ENCODE data around the gene RSPO3.
A peak's percentile ranks its signal among the peaks of the same experiment; 100 is the strongest.

Gene RSPO3

DNA sequence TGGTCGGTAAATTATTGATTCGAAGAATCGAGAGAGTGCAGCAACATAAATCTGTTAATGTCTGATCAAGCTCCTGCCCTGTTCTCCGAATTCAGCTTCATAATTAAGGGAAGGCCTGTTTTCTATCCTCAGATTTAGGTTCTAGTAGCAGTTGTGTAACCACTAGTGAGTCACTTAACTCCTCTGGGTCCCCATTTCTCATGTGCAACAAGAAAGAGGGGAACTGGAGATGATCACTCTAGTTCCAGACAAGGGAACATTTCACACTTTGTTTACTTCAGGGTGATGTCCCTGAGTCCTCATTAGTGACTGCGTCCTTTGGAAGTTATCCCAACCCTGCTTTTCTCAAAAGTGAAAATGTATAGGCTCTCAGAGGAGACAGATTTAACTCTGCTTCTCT is 80.1 kb downstream of the RSPO3 start:
- Histone ChIP-seq H3K9ac (ENCODE audit: low read depth in 1 of 2, low read length in 2 of 2) (no peak overlapping the region), H3K4me3 (ENCODE audit: low read length in 2 of 2) (no peak overlapping the region), H3K27ac (ENCODE audit: low read depth in 2 of 2, low read length in 2 of 2) (no peak overlapping the region), H3K9me3 (ENCODE audit: control insufficient read depth in 2 of 2, low read length in 2 of 2) (no peaks in the 10 kb centered on the region), H3K27me3 (ENCODE audit: control insufficient read depth in 2 of 2, insufficient read depth in 2 of 2, low read length in 2 of 2) (no peaks in the 10 kb centered on the region), H3K4me1 (ENCODE audit: control insufficient read depth in 2 of 2, insufficient read depth in 2 of 2, low read length in 2 of 2) (no peaks in the 10 kb centered on the region), H3K36me3 (ENCODE audit: control insufficient read depth in 2 of 2, insufficient read depth in 2 of 2, low read length in 2 of 2) (no peaks in the 10 kb centered on the region)

DNA sequence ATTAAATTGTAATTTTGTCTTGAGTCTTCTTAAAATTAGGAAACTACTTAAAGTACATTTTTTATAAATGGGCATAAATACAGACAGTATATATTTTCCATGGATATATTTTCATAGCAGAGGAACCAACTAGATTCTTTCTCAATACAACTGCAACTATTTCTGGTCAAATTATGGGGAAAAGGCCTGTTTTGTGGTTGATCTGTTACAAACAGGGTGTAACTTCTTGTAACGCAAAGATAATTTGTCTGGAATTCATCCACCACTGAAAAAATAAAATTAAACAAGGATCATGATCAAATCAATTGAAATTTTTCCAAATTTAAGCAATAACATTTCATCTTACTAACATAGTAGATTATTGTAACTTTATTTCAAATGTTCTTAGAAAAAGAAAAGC is 81.0 kb downstream of the RSPO3 start:
- Histone ChIP-seq H3K36me3 (ENCODE audit: control insufficient read depth in 2 of 2, insufficient read depth in 2 of 2, low read length in 2 of 2) (no peaks in the 10 kb centered on the region), H3K27me3 (ENCODE audit: control insufficient read depth in 2 of 2, insufficient read depth in 2 of 2, low read length in 2 of 2) (no peaks in the 10 kb centered on the region), H3K4me1 (ENCODE audit: control insufficient read depth in 2 of 2, insufficient read depth in 2 of 2, low read length in 2 of 2) (no peaks in the 10 kb centered on the region), H3K4me3 (ENCODE audit: low read length in 2 of 2) (no peak overlapping the region), H3K9me3 (ENCODE audit: control insufficient read depth in 2 of 2, low read length in 2 of 2) (no peaks in the 10 kb centered on the region), H3K9ac (ENCODE audit: low read depth in 1 of 2, low read length in 2 of 2) (no peak overlapping the region), H3K27ac (ENCODE audit: low read depth in 2 of 2, low read length in 2 of 2) (no peak overlapping the region)

DNA sequence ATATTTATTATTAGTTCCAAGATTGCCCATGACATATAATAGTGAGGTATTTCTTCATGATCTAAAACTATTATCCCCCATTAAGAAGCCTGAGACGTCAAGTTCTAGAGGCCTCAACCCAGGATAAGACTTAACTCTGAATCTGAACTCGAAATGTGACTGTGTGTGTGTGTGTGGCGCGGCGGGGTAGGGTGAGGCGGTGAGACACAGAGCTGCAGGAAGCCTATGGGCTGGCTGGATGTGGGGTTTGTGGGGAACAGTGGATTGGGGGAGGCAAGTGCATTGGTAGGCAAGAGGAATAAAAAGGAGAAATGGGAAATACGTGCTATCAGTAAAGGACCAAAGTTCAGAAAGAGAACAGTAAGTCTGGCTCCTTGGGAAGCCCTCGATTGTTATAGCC is 81.6 kb downstream of the RSPO3 start:
- no peaks in the 10 kb centered on the region for H3K9me3 ChIP-seq (ENCODE audit: control insufficient read depth in 2 of 2, low read length in 2 of 2)

DNA sequence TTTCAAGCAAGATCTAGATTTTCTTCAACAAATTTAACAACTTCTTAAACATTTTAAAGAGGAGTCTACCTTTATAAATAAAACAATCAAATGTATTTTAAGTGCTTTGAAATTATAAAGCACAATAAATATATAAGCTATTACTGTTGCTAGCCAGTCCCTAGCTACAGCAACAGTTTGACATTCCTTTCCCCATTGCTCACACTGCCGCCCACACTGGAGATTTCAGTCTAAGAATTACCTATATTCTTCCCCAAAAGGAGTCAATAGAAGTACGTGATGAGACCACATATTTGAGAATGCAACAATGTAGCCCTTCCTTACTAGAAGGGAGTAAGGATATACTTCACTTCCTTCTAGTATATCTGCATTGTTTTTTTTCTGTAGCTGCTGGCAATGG is 82.8 kb downstream of the RSPO3 start:
- Histone ChIP-seq H3K9me3 (ENCODE audit: control insufficient read depth in 2 of 2, low read length in 2 of 2) (no peaks in the 10 kb centered on the region), H3K4me1 (ENCODE audit: control insufficient read depth in 2 of 2, insufficient read depth in 2 of 2, low read length in 2 of 2) (no peaks in the 10 kb centered on the region), H3K4me3 (ENCODE audit: low read length in 2 of 2) (no peak overlapping the region)

More for the DNA sequence above, 81.6 kb downstream of the RSPO3 start:
- no peaks in the 10 kb centered on the region for H3K27me3 ChIP-seq (ENCODE audit: control insufficient read depth in 2 of 2, insufficient read depth in 2 of 2, low read length in 2 of 2)
- H3K4me1 ChIP-seq (ENCODE audit: control insufficient read depth in 2 of 2, insufficient read depth in 2 of 2, low read length in 2 of 2): no peaks in the 10 kb centered on the region
- H3K27ac ChIP-seq (ENCODE audit: low read depth in 2 of 2, low read length in 2 of 2): peak overlapping the region in 1 of 2 donors; percentile 6
- H3K36me3 ChIP-seq (ENCODE audit: control insufficient read depth in 2 of 2, insufficient read depth in 2 of 2, low read length in 2 of 2): no peaks in the 10 kb centered on the region
- H3K4me3 ChIP-seq (ENCODE audit: low read length in 2 of 2): no peak overlapping the region
- no peak overlapping the region for H3K9ac ChIP-seq (ENCODE audit: low read depth in 1 of 2, low read length in 2 of 2)

DNA sequence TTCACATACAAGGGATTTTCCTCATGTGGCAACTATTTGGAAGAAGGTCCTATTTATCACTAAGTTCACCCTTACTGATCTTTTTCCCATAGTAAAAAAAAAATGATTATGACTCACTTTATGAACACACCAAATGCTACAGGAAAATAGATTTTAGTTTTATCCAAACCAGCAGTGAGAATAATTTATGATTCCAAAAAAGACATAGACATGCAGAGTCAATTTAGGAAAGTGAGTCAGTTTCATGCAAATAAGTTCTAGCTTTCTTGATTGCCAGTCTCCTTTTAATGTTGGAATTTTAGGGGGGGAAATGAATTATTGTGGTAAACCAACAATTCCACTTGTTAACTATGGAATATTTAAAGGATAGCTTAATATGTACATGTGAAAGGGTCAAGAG is 84.2 kb downstream of the RSPO3 start:
- Histone ChIP-seq H3K9ac (ENCODE audit: low read depth in 1 of 2, low read length in 2 of 2) (no peak overlapping the region), H3K9me3 (ENCODE audit: control insufficient read depth in 2 of 2, low read length in 2 of 2) (no peaks in the 10 kb centered on the region), H3K27me3 (ENCODE audit: control insufficient read depth in 2 of 2, insufficient read depth in 2 of 2, low read length in 2 of 2) (no peaks in the 10 kb centered on the region), H3K27ac (ENCODE audit: low read depth in 2 of 2, low read length in 2 of 2) (no peak overlapping the region), H3K36me3 (ENCODE audit: control insufficient read depth in 2 of 2, insufficient read depth in 2 of 2, low read length in 2 of 2) (no peaks in the 10 kb centered on the region), H3K4me1 (ENCODE audit: control insufficient read depth in 2 of 2, insufficient read depth in 2 of 2, low read length in 2 of 2) (no peaks in the 10 kb centered on the region), H3K4me3 (ENCODE audit: low read length in 2 of 2) (no peak overlapping the region)

More for the DNA sequence above, 82.8 kb downstream of the RSPO3 start:
- H3K27me3 ChIP-seq (ENCODE audit: control insufficient read depth in 2 of 2, insufficient read depth in 2 of 2, low read length in 2 of 2): no peaks in the 10 kb centered on the region
- no peaks in the 10 kb centered on the region for H3K36me3 ChIP-seq (ENCODE audit: control insufficient read depth in 2 of 2, insufficient read depth in 2 of 2, low read length in 2 of 2)
- H3K9ac ChIP-seq (ENCODE audit: low read depth in 1 of 2, low read length in 2 of 2): no peak overlapping the region
- H3K27ac ChIP-seq (ENCODE audit: low read depth in 2 of 2, low read length in 2 of 2): no peak overlapping the region

DNA sequence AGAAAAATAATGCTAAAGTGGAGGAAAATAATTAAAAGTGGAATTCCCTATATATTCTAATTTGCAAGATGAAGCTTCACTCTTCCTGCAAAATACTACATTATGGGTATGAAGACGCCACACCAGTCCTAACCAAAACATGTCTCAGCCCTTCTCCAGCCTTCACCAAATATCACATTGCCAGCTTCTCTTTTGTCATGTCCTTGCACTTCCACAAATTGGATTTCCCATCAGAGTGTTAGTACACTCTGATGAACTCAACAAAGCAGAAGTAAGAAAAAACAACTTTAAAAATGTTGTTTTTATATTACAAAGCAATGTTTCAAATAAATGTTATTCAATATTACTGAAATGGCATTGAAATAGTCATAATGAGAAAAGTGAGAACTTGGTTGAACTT is 85.8 kb downstream of the RSPO3 start:
- H3K36me3 ChIP-seq (ENCODE audit: control insufficient read depth in 2 of 2, insufficient read depth in 2 of 2, low read length in 2 of 2): no peaks in the 10 kb centered on the region
- no peaks in the 10 kb centered on the region for H3K27me3 ChIP-seq (ENCODE audit: control insufficient read depth in 2 of 2, insufficient read depth in 2 of 2, low read length in 2 of 2)
- H3K4me1 ChIP-seq (ENCODE audit: control insufficient read depth in 2 of 2, insufficient read depth in 2 of 2, low read length in 2 of 2): no peaks in the 10 kb centered on the region
- H3K27ac ChIP-seq (ENCODE audit: low read depth in 2 of 2, low read length in 2 of 2): no peak overlapping the region
- H3K4me3 ChIP-seq (ENCODE audit: low read length in 2 of 2): no peak overlapping the region
- no peaks in the 10 kb centered on the region for H3K9me3 ChIP-seq (ENCODE audit: control insufficient read depth in 2 of 2, low read length in 2 of 2)
- no peak overlapping the region for H3K9ac ChIP-seq (ENCODE audit: low read depth in 1 of 2, low read length in 2 of 2)

DNA sequence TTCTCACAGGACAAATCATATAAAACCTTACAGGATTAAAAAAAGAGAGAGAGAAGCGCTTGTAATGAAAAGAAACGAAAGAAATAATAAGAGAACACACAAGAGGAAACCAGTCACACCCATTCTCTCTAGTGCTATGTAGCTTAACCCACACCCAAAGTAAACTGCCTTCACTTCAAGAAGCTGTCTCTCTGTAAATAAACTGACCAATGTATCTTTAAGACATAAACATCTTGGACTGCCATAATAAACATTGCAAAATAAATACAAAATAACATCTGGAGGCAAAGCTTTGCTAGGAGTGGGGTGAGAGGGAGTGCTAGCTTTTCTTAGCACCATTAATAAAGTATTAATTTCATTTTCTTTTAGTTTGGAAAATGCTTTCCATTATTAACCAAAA is 86.6 kb downstream of the RSPO3 start:
- Histone ChIP-seq H3K9ac (ENCODE audit: low read depth in 1 of 2, low read length in 2 of 2) (no peak overlapping the region), H3K9me3 (ENCODE audit: control insufficient read depth in 2 of 2, low read length in 2 of 2) (no peaks in the 10 kb centered on the region), H3K27me3 (ENCODE audit: control insufficient read depth in 2 of 2, insufficient read depth in 2 of 2, low read length in 2 of 2) (no peaks in the 10 kb centered on the region), H3K27ac (ENCODE audit: low read depth in 2 of 2, low read length in 2 of 2) (no peak overlapping the region), H3K4me3 (ENCODE audit: low read length in 2 of 2) (no peak overlapping the region), H3K36me3 (ENCODE audit: control insufficient read depth in 2 of 2, insufficient read depth in 2 of 2, low read length in 2 of 2) (no peaks in the 10 kb centered on the region), H3K4me1 (ENCODE audit: control insufficient read depth in 2 of 2, insufficient read depth in 2 of 2, low read length in 2 of 2) (no peaks in the 10 kb centered on the region)

DNA sequence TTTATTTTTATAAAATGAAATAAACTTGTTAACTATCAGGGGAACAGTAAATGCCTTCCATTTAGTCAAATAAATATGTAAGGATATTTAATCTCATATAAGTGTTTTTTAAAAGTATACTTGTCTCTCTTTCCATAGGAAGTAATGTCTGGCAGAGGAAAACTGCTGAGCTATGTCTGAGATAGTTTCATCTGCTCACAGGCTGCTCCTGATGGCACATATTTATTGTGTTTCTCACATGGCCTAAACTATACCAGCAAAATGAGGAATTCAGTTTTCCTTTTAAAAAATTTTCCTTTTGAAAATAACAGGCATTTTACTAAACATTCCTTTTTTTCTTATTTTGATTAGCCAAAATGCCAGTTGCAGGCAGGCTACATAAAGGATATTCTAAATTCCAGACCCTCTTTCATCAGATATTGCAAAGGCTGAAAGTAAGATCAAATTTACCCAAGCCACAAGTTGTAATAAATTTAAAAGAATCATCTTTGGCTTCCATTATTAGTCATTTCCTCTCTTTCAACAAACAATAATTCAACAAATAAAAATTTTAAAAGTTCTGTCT is 88.1 kb downstream of the RSPO3 start:
- Histone ChIP-seq H3K9ac (ENCODE audit: low read depth in 1 of 2, low read length in 2 of 2) (no peak overlapping the region), H3K36me3 (ENCODE audit: control insufficient read depth in 2 of 2, insufficient read depth in 2 of 2, low read length in 2 of 2) (no peaks in the 10 kb centered on the region), H3K27ac (ENCODE audit: low read depth in 2 of 2, low read length in 2 of 2) (no peak overlapping the region), H3K9me3 (ENCODE audit: control insufficient read depth in 2 of 2, low read length in 2 of 2) (no peaks in the 10 kb centered on the region), H3K4me3 (ENCODE audit: low read length in 2 of 2) (no peak overlapping the region), H3K4me1 (ENCODE audit: control insufficient read depth in 2 of 2, insufficient read depth in 2 of 2, low read length in 2 of 2) (no peaks in the 10 kb centered on the region), H3K27me3 (ENCODE audit: control insufficient read depth in 2 of 2, insufficient read depth in 2 of 2, low read length in 2 of 2) (no peaks in the 10 kb centered on the region)

DNA sequence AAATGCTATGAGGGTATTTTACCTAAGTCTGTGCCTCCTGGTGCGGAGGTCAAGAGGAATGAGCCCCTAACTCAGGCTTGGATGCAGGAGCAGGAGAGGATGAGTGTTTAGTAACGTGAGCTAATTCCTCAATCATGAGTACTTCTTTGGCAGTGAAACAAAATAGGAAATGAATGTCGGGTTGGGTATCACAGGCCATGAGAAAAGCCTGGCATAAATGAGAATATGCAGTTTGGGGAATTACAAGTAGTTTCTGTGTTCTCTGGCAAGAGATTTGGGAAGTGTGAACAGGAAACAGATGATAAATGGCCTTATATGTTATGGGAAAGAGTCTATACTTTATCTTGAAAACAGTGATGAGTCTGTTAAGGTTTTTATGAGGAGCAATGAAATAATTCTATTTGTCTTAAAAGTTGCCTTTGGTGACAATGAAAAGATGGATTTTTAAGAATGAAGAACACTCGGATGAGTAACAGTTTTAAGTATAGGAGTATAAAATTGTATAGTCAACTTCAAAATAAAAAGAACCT is 89.2 kb downstream of the RSPO3 start:
- H3K9me3 ChIP-seq (ENCODE audit: control insufficient read depth in 2 of 2, low read length in 2 of 2): no peaks in the 10 kb centered on the region
- no peaks in the 10 kb centered on the region for H3K36me3 ChIP-seq (ENCODE audit: control insufficient read depth in 2 of 2, insufficient read depth in 2 of 2, low read length in 2 of 2)
- no peak overlapping the region for H3K9ac ChIP-seq (ENCODE audit: low read depth in 1 of 2, low read length in 2 of 2)
- no peak overlapping the region for H3K27ac ChIP-seq (ENCODE audit: low read depth in 2 of 2, low read length in 2 of 2)
- H3K4me1 ChIP-seq (ENCODE audit: control insufficient read depth in 2 of 2, insufficient read depth in 2 of 2, low read length in 2 of 2): no peaks in the 10 kb centered on the region
- H3K27me3 ChIP-seq (ENCODE audit: control insufficient read depth in 2 of 2, insufficient read depth in 2 of 2, low read length in 2 of 2): no peaks in the 10 kb centered on the region
- no peak overlapping the region for H3K4me3 ChIP-seq (ENCODE audit: low read length in 2 of 2)

DNA sequence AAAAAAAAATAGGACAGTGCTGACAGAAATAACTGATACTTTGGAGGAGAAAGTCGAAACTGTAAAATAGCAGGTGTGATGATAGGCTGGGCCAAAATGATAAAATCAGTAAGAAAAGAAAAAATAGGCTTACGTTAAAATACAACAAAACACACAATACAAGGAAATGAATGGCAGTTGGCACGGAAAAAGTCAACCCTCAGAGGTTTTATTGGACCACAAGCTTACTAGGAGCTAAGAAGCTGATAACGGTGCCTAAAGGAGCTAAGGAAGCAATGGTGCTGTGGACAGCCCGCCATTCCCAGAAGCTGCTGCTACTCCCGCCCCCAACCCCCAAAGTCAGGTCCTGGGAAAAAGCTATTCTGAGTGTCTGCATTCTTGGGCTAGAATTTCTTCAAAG is 92.3 kb downstream of the RSPO3 start:
- Histone ChIP-seq H3K36me3 (ENCODE audit: control insufficient read depth in 2 of 2, insufficient read depth in 2 of 2, low read length in 2 of 2) (no peaks in the 10 kb centered on the region), H3K27ac (ENCODE audit: low read depth in 2 of 2, low read length in 2 of 2) (no peak overlapping the region), H3K9ac (ENCODE audit: low read depth in 1 of 2, low read length in 2 of 2) (no peak overlapping the region), H3K4me3 (ENCODE audit: low read length in 2 of 2) (no peak overlapping the region), H3K4me1 (ENCODE audit: control insufficient read depth in 2 of 2, insufficient read depth in 2 of 2, low read length in 2 of 2) (no peaks in the 10 kb centered on the region), H3K9me3 (ENCODE audit: control insufficient read depth in 2 of 2, low read length in 2 of 2) (no peaks in the 10 kb centered on the region), H3K27me3 (ENCODE audit: control insufficient read depth in 2 of 2, insufficient read depth in 2 of 2, low read length in 2 of 2) (no peaks in the 10 kb centered on the region)

DNA sequence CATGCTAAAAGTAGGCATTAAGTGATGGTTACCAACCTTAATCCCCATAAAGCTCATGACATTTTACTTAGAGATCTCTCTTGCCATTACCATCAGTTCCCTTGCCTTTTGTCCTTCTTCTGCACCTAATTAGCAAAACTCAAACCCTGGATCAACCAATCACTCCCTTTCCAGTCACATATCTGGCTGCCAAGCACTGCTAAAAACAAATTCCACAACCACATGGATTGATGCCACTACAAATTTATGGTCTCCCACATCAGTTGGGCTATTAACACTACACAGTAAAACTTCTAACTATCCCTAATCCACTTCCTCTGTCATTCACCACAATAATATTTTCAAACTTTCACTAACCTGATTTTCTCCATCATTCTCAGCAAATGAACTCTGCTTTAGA is 93.9 kb downstream of the RSPO3 start:
- H3K4me1 ChIP-seq (ENCODE audit: control insufficient read depth in 2 of 2, insufficient read depth in 2 of 2, low read length in 2 of 2): no peaks in the 10 kb centered on the region
- H3K36me3 ChIP-seq (ENCODE audit: control insufficient read depth in 2 of 2, insufficient read depth in 2 of 2, low read length in 2 of 2): no peaks in the 10 kb centered on the region
- no peaks in the 10 kb centered on the region for H3K9me3 ChIP-seq (ENCODE audit: control insufficient read depth in 2 of 2, low read length in 2 of 2)
- no peaks in the 10 kb centered on the region for H3K27me3 ChIP-seq (ENCODE audit: control insufficient read depth in 2 of 2, insufficient read depth in 2 of 2, low read length in 2 of 2)
- H3K27ac ChIP-seq (ENCODE audit: low read depth in 2 of 2, low read length in 2 of 2): no peak overlapping the region
- H3K9ac ChIP-seq (ENCODE audit: low read depth in 1 of 2, low read length in 2 of 2): no peak overlapping the region
- H3K4me3 ChIP-seq (ENCODE audit: low read length in 2 of 2): no peak overlapping the region

Data from mucosa of rectum (tissue), 2 donors.